Globus pallidus (tissue), 1 donor: ENCODE results near the gene KIAA0825.
"Not testable (repeated sequence)": the region's sequence is repeated elsewhere in the genome, so short reads cannot be mapped to it uniquely, and the experiment has no call there.

Experiments
- DNase-seq: peaks from one replicate; pipeline ENCODE4 v3.0.0-alpha.2; 2015; ENCODE audit warnings: low spot score

The KIAA0825 gene

DNA sequence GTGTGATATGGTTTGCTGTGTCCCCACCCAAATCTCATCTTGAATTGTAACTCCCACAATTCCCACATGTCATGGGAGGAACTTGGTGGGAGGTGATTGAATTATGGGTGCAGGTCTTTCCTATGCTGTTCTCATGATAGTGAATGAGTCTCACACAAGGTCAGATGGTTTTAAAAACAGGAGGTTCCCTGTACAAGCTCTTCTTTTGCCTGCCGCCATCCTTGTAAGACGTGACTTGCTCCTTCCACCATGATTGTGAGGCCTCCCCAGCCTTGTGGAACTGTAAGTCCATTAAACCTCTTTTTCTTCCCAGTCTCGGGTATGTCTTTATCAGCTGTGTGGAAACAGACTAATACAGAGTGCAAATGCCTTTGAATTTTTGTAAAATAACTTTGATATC, 447.3 kb downstream of the KIAA0825 start:
- DNase-seq, result not testable (repeated sequence)

DNA sequence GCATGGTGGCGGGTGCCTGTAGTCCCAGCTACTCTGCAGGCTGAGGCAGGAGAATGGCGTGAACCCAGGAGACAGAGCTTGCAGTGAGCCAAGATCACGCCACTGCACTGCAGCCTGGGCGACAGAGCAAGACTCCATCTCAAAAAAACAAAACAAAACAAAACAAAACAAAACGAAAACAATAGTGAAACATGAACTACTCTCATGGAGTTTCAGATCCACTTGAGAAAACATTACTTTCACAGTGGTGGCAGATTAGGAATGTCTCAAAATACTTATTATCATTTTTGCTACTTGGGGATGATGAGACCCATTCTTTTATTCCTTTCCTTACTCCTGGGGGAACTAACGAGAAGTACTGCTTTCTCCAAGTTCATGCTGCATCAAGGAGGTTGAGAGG, 448.2 kb downstream of the KIAA0825 start:
- DNase-seq, result not testable (repeated sequence)

DNA sequence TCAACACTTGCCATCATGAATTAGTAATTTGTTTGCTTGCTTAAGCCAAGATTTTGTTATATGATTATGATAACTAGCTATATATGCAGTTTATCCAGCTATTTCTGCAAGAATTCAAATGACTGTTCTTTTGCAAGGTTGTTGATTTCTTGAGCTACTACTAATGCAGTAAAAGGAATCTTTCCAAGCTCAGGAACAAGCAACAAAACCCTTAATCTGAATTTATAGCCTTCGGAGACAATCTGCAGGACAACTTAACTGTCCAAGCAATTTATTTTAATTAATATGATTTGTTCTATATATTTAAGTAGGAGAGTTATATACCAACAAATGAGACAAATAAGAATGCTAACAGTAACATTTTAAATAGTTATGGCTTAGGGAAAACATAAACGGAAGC, 450.3 kb downstream of the KIAA0825 start:
- no peak for DNase-seq

DNA sequence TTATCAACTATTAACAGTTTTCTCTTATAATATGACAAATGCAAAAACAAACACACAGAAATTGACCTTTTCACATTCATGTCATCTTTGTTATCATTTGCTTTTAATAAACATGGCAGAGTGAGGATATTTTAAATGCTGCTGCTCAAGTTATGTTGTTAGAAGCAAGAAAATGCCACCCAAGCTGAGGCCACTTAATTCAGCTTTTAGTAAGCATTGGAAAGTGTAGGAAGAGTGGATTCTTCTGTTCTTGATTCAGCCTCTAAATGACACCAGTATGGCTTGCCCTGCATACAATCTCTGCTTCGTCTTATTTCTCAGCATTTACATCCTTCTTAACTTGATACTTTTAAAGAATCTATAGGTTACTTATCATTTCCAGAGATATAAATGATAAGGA, 456.6 kb downstream of the KIAA0825 start:
- no peak for DNase-seq

DNA sequence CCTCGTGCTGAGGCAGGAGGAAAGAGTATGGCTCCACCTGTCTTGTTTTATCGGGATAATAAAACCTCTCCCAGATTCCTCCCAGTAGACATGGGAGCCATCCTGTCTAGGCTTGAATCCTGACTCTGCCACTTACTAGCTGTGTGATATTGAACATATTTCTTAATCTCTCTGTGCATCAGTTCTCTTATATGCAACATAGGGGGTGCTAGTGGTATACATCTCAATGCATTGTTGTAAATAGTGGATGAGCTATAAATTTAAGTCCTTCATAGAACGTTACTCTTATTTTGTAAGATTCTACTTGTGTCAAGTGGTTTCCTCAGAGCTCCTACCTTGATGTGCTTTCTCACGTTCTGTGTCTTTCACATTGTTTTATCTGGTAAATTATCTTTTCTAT, 459.3 kb downstream of the KIAA0825 start:
- no peak for DNase-seq

DNA sequence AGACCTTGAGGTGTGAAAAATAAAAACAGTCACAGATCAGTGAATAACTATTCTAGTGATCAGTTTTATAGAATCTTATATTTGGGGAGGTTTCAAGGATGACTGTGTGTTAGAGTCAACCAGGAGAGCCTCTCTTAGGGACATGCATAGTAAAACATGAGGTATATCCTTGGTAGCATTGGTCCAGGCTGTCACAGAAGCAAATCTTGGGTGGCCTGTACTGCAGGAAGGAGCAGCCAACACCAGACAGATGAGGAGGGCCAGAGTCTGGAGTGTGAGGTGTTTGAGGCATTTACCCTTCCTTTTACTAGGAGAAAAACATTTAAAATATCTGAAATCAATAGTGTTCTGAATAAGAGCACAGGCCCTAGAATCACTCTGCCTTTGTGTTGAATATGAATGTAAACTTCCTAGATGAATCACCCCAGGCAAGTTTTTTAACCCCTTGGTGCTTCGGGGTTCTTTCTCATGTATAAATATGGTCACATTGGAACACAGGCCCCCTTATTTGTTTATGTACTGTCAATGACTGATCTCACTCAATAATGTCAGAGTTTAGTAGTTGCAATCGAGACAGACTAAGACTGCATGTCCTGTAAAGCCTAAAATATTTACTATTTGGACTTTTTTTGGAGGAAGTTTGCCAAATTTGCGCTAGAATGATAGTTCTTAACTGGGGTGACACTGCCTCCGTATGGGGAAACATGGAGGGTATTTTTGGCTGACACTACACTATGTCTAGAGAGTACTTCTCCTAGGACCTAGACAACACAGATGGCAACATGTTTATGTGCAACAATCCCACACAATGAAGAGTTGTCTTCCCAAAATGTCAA, 460.5 kb downstream of the KIAA0825 start:
- DNase-seq, result no peak

DNA sequence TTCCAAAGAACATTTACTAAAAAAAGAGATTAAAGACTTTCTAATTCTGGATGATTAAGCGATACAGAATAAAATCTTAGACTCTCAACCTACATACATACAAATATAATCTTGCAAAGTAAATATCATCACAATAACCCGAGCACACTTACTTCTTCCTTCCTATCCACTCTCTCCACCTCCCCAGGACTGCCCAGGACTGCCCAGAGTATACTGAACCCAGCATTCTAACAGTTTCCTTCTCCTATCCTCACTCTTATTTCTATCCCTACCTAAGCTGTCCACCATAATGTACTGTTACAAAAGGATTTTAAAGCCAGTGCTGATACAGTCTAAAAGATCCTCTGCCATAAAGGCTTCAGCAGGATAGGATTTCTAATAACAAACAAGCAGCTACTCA, 463.7 kb downstream of the KIAA0825 start:
- no peak for DNase-seq

DNA sequence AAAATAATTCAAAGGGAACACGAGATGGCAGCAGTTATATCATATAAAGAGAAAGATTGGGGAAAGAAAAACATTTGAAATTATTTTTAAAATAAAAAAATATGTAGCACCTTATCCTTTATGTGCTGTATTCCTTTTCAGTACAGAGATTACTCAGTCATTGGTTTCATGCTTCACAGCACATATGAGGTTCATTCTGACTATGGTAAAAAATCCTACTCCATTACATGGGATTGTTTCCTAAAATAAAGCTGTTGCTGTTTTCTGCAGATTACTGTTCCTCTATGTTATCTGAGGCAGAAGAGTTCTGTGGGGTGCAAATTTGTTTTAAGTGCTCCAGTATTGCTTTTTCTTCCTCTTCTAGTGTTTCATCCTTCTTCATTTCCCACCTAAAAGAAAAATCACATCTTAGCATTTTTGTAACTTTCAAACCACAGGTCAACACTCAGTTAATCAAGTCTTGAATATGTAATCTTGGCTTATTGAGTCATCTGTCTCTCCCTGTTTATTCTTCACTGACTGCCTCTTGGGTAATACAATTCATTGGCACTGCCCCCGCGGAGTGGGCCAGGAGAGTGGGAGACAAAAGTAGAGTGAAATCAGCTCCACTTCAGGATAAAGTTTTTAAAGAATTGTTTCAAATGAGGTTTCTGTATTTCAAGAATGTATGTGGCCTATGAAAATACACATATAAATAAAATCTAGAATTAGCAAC, 464.5 kb downstream of the KIAA0825 start:
- DNase-seq, result no peak

DNA sequence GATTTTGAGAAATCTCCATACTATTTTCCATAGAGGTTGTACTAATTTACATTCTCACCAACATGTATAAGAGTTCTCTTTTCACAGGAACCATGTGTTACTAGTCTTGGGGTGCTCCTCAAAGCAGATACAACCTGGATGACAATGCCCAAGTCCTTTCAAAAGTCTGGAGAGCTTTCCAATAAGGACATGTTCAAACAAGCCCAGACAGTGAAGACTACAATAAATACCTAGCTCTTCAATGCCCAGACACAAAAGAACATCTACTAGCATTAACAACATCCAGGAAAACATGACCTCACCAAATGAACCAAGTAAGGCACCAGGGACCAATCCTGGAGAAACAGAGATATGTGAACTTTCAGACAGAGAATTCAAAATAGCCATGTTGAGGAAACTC, 474.8 kb downstream of the KIAA0825 start:
- DNase-seq, result not testable (repeated sequence)

DNA sequence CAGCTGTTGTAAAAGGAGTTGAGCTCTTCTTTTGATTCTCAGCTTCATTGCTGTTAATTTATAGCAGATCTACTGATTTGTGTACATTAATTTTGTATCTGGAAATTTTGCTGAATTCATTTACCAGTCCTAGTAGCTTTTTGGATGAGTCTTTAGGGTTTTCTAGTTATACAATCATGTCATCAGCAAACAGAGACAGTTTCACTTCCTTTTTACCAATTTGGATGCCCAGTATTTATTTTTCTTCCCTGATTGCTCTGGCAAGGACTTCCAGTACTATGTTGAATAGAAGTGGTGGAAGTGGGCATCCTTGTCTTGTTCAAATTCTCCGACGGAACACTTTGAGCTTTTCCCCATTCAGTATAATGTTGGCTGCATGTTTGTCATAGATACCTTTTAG, 478.1 kb downstream of the KIAA0825 start:
- no peak for DNase-seq

DNA sequence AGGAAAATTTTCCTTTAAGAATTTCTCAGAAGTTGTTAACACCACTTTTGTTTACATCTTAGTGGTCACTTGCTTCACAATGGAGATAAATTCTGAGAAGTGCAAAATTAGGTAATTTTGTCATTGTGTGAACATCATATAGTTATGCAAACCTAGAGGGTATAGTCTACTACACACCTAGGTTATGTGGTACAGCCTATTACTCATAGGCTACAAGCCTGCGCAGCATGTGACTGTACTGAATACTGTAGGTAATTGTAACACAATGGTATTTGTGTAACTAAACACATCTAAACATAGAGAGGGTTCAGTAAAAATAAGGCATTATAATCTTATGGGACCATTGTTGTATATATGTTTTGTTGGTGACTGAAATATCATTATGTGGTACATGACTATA, 488.3 kb downstream of the KIAA0825 start:
- DNase-seq, result no peak

DNA sequence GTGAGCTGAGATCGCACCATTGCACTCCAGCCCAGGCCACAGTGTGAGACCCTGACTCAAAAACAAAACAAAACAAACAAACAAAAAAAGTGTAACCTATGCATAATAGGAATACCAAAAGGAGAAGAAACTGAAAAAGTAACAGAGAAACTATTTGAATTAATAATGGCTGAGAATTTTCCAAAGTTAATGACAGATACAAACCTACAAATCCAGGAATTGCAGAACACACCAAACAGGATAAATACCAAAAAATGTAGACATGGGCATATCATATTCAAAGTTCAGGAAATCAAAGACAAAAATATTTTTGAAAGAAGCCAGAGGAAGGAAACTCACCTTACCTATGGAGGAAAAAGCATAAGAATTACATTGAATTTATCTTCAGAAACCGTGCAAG, 493.3 kb downstream of the KIAA0825 start:
- no peak for DNase-seq

DNA sequence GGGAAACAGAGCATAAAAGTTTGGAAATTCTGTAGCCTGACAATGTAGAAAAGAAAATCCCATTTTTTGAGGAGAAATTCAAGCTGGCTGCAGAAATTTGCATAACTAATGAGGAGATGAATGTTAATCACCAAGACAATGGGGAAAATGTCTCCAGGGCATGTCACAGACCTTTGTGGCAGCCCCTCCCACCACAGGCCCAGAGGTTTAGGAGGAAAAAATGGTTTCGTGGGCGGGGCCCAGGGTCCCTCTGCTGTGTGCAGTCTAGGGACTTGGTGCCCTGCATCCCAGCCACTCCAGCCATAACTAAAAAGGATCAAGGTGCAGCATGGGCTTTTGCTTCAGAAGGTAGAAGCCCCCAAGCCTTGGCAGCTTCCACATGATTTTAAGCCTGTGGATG, 502.1 kb downstream of the KIAA0825 start:
- not testable (repeated sequence) for DNase-seq

DNA sequence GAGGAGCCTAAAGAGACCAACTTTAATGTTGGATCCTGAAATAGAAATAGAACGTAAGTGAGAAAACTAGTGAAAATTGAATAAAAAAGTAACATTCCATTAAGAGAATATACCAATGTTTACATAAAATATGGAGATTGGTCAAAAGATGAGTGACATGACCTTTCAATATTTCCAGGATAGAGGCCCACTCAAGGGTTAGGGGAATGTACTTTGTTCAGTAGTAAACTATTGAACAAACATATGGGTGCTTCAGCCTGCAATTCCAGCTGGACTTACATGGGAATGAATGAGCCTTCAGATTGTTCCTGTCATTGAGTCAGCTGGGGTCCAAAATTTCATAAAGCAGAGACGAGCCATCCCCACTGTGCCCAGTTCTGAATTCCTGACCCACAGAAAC, 505.3 kb downstream of the KIAA0825 start:
- DNase-seq, result no peak

DNA sequence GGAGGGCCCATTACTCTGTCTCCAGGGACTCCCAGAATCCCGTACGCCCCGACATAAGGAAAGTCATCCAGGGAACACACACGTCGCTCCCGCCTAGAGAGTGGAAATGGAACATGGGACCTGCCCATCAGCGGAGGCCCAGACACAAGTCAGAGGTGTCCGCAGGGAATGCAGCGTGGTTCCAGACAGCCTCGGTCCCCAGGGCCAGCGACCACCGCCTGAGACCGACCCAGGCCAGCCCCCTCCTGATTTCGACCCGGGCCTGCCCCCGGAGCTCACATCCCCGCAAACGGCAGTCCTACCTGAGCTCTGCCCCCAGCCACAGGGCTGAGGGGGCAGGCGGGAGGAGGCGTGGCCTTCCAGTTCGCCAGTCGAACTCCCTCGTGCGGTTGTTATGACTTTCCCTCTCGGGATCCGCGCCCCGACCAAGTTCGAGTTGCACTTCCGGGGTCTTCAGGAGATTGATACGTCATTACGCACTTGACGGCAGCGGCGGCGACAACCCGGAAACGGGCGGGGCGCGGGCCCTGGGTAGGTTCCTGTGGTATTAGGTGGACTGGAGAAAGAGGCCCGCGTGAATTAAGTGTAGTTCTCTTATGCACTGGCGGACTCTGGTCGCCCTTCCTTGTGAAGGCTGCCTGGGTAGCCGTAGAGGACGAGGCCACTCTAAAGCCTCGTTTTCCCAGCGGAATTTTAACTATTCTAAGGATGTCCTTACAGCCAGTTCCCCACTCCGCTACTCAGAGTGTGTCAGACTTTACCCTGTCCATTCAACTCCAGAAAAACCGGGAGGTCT, 507.0 kb downstream of the KIAA0825 start:
- peak; percentile 90 for DNase-seq

DNA sequence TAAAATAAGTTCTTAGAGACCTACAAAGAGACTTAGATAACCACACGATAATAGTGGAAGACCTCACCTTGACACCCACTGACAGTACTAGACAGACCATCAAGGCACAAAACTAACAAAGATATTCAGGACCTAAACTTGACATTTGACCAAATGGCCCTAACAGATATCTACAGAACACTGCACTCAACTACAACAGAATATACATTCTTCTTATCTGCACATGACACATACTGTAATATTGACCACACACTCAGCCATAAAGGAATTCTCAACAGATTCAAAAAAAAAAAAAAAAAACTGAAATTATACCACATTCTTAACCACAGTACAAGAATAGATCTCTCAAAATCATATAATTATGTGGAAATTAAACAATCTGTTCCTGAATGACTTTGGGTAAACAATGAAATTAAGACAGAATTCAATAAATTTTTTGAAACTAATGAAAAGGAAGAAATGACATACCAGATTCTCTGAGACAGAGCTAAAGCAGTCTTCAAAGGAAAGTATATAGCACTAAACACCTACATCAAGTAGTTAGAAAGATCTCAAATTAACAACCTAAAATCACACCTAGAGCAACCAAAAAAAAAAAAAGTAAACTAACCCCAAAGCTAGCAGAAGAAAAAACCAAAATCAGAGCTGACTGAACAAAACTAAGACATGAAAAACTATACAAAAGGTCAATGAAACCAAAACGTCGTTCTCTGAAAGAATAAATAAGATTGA, 514.7 kb downstream of the KIAA0825 start:
- DNase-seq, result no peak
